HepG2 (cell line): ENCODE results near the gene KIAA1328.

Source experiments
- BRCA1 ChIP-seq: sonication (generic); formaldehyde crosslinking; IDR thresholded peaks from 2 replicates; pipeline ENCODE4 v1.4.0; 2020; ENCODE audit warnings: missing genetic modification reagents
- JUND ChIP-seq: sonication (generic); formaldehyde crosslinking; IDR thresholded peaks from 2 replicates; pipeline ENCODE4 v1.8.0; 2022; ENCODE audit warnings: mild to moderate bottlenecking, missing genetic modification reagents
- TF ChIP-seq, protein P1 (sequence below): sonication (generic); formaldehyde crosslinking; IDR thresholded peaks from 2 replicates; pipeline ENCODE4 v1.5.0; 2020; ENCODE audit warnings: mild to moderate bottlenecking, missing genetic modification reagents, moderate library complexity

DNA sequence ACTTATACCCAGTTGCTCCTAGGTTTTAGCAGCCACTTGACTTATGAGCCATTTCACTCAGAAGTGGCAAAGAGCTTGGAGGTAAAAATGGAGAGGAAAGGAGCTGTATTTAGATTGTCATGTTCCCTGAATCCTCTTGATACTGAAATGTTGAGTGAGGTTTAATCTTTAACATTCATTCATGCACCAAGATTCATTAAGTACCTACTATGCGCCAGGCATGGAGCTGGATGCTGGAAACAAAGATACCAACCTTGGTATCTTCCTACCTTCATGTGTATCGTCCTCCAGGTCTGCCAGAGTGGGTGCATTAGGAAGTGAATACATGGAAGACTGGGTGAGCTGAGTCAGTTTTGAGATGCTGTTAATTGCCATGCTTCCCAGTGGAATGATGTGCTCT, 23.8 kb upstream of the KIAA1328 start:
- no peak for TF ChIP-seq JUND (CRISPR knock-in tag)
- TF ChIP-seq, protein P1, sequence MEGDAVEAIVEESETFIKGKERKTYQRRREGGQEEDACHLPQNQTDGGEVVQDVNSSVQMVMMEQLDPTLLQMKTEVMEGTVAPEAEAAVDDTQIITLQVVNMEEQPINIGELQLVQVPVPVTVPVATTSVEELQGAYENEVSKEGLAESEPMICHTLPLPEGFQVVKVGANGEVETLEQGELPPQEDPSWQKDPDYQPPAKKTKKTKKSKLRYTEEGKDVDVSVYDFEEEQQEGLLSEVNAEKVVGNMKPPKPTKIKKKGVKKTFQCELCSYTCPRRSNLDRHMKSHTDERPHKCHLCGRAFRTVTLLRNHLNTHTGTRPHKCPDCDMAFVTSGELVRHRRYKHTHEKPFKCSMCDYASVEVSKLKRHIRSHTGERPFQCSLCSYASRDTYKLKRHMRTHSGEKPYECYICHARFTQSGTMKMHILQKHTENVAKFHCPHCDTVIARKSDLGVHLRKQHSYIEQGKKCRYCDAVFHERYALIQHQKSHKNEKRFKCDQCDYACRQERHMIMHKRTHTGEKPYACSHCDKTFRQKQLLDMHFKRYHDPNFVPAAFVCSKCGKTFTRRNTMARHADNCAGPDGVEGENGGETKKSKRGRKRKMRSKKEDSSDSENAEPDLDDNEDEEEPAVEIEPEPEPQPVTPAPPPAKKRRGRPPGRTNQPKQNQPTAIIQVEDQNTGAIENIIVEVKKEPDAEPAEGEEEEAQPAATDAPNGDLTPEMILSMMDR: no peak
- TF ChIP-seq BRCA1 (CRISPR knock-in tag): no peak
